Measurements from ENCODE around the gene AAMP.

Gene AAMP

DNA sequence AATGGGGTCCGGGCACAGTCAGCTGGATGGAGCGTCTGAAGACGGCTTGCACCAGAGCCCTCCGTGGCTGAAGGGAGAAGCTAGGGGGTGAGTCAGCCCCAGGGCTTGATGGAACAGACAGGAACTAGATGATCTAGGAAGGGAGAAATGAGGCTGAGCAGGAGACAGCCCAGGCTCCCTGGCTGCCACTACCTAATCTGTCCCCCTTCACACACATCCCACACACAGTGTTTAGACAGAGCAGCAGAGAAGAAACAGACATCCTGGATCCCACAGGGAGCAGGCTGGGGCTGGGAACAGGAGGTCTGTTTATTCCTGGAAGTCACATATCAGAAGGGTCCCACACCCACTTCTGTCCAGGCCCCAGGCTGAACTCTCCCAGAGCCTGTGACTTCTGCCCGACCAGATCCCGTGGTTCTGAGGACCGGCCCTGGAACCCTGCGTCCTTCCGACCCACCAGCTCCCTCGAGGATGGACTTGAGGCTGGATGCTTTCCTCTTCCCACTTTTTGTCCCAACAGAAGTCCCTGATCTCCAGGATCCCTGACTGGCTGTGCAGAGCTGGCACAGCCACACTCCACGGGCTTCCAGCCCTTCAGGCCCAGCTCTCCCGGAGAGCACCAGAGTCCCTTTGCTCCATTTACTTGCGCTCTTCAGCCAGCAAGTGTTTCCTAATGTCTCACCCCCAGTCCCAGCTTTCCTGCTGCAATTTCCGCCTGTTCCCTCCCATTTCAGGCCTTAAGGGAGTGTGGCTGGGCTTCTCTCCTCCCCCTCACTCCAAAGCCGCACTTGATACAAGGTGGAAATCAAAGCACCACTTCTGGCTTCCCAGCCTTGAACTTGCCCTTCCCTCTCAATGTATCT lies 10.6 kb downstream of the AAMP start:
- no peak for DNase-seq (ENCODE audit: low read depth in 2 of 2)

DNA sequence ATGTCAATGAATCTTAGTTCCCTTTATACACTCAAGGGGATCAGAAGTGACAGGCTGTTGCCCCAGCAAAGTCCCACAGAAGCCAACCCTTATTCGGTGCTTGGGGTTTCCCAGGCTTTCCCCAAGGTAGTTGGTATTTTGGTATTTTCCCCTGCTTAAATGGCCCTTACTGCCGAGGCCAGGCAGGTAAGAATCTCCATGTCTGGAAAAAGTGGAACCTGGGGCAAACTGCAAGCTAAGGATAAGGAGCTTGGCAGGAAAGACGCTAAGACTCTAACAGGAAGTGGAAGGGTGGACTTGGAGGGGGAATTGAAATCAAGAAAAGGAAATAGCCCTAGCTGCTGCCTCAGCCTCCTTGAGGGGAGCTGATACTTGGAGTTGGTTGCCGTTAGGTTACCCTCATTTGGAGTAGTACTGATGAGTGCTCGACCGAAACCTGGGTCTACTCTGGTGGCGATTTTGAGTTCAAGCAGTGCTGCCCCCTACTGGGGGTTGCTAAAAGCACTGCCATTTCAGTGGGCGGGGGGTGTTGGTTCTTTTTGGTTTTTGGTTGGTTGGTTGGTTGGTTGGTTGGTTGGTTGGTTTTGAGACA lies 12.5 kb downstream of the AAMP start:
- DNase-seq (ENCODE audit: low read depth in 2 of 2): peak; percentile 54 to 57

- no peak for DNase-seq (ENCODE audit: low read depth in 2 of 2)
These were observed 13.2 kb downstream of the AAMP start for GRCh38 chr2:218256612-218257350.

DNA sequence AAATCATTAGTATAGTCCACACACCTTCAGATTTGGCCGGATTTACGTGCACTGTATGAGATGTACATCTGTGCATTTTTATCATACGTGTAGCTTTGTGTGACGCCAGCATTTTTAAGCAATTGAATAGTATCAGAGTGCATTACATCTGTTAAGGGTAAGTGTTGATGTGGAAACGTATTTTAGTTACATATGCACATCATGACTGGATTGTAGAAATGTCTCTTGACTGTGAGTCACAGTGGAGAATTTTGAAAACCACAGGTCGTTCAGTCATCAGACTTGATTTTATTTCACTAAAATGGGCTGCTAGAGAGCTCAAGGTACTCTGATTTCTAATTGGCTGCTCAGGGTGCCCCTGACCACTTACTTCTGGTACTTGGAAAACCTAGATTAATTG lies 14.5 kb downstream of the AAMP start:
- no peak for DNase-seq (ENCODE audit: low read depth in 2 of 2)

GRCh38 chr2:218253232-218253625 lies 16.7 kb downstream of the AAMP start:
- no peak for DNase-seq (ENCODE audit: low read depth in 2 of 2)

DNA sequence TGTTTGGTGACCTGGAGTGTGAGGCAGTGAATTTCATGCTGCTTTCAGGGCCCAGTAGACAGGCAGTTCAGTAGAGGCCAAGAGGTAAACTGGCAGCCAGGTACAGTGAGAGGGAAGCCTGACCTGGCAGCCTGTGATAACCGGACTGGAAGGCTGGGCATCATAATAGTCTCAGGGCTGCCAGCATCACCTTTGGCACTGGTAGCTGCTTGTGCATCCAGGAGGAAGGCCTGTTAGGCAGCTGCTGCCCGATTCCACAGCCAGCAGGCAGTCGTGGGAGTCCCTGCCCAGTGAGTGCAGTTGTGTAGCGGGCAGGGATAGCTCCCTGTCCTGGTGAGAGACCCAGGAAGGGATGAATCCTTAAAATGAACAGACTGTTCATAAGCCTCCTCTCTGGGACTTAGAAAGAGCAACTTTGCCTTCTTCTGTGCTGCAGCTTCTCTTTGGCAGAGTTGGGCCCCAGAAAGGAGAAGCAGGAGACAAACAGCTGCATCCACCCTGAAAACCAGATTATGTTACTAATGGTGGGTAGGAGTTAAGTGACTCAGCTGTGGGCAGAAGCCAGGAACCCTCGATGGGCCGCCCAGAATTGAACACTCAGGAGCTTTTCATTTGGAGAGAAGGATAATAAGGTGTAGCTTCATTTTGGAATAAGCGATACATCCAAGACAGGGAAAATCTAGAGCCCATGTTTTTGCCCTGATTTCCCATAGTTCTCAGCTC lies 17.3 kb downstream of the AAMP start:
- no peak for DNase-seq (ENCODE audit: low read depth in 2 of 2)

- no peak for DNase-seq (ENCODE audit: low read depth in 2 of 2)
These were observed 20.2 kb downstream of the AAMP start for GRCh38 chr2:218249691-218250090.

DNA sequence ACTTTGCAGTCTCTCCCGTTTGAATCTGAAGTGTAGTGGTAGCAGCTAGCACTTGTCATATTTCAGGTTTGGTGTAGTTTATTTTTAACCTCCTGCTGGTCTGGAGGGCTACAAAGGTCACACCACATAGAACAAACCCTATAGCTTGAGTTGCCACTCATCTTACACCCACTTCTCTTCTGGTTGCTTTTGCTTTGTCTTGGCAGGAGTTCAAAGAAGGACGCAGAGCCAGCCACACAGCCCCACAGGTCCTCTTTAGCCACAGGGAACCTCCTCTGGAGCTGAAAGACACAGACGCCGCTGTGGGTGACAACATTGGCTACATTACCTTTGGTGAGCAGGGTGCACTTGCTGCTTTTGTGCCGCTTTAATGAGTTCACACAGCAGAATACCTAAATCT lies 24.7 kb downstream of the AAMP start:
- DNase-seq (ENCODE audit: low read depth in 2 of 2): no peak

GRCh38 chr2:218244665-218245064 lies 25.3 kb downstream of the AAMP start:
- no peak for DNase-seq (ENCODE audit: low read depth in 2 of 2)

- no peak for DNase-seq (ENCODE audit: low read depth in 2 of 2)
These were observed 25.7 kb downstream of the AAMP start for GRCh38 chr2:218244204-218244603.

GRCh38 chr2:218238887-218239286 lies 31.1 kb downstream of the AAMP start:
- DNase-seq (ENCODE audit: low read depth in 2 of 2): no peak

- DNase-seq (ENCODE audit: low read depth in 2 of 2): no peak
These were observed 33.1 kb downstream of the AAMP start for GRCh38 chr2:218236829-218237228.

- DNase-seq (ENCODE audit: low read depth in 2 of 2): no peak
These were observed 34.9 kb downstream of the AAMP start for GRCh38 chr2:218235017-218235416.

DNA sequence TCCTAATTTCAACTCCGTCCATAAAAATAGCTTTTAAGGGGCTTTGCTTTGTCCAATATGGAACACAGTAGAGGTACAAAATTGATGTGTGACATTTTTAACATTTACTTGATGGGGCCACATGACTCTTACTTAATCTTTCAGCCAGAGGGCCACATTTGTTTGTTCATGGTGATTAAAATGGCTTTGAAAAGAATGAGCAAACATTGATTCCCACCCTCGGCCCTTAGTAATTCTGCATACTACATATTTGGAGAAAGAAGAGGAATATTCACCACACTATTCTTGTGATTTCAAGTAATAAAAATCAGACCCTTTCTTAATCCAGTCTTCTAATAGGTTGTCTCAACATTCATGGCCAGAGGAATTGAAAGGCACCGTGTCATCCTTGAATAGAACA lies 35.4 kb downstream of the AAMP start:
- DNase-seq (ENCODE audit: low read depth in 2 of 2): no peak

- no peak for DNase-seq (ENCODE audit: low read depth in 2 of 2)
These were observed 36.4 kb downstream of the AAMP start for GRCh38 chr2:218233543-218233942.

- no peak for DNase-seq (ENCODE audit: low read depth in 2 of 2)
These were observed 39.1 kb downstream of the AAMP start for GRCh38 chr2:218230882-218231281.

DNA sequence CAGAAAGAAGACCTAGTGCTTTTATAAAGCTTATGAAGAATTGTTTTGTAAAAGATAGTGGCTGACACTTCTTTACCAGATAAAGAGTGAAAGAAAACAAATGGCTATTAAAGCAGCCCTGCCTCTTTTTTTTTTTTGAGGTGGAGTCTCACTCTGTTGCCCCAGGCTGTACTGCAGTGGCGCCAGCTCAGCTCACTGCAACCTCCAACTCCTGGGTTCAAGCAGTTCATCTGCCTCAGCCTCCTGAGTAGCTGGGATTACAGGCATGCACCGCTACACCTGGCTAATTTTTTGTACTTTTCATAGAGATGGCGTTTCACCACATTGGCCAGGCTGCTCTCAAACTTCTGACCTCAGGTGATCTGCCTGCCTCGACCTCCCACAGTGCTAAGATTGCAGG lies 40.1 kb downstream of the AAMP start:
- no peak for DNase-seq (ENCODE audit: low read depth in 2 of 2)

- DNase-seq (ENCODE audit: low read depth in 2 of 2): no peak
These were observed 40.7 kb downstream of the AAMP start for GRCh38 chr2:218229239-218229638.

DNA sequence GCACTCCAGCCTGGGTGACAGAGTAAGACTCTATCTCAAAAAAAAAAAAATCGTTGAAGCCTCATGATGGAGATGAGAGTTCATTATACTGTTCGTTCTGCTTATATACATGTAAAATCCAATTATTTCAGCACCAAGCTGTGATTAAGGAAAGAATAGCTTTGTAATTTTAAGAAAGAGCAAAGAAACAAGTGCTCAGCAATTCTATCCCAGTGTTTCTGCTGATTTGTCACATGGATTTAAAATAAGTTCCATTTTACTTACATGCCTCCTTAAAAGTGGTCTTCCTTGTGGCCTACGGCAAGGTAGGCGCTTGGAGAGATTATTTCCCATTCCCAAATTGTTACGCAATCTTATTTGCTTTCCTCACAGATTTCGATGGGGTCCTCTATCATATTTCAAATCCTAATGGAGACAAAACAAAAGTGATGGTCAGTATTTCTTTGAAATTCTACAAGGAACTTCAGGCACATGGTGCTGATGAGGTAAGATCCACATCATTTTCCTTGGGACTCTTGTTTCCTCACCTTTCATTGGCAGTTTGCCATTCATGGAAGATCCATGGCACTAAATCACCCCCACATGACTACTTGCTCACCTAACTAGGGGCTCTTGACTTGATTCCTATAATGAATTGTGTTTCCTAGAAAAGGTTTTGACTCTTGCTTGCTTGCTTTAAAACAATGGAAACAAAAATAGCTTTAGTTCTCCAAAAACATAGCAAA lies 41.4 kb downstream of the AAMP start:
- no peak for DNase-seq (ENCODE audit: low read depth in 2 of 2)

DNA sequence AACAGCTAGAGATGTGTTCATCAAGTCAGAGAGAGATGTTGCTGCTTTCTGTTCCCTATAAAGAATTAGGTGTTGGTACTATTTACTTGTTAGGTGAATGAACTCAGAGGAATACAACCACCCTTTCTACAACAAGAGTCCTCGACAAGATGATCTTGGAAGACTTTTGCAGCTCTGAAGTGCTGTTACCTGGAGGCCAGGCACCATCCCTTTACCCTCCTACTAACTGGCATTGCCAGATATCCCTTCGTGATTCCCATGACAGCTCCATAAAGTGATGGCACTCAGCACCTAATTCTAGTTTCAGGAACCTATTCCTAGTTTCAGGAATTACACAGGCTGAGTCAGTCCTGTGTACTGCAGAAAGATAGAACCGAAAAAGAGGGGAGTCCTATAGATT lies 43.0 kb downstream of the AAMP start:
- no peak for DNase-seq (ENCODE audit: low read depth in 2 of 2)

- no peak for DNase-seq (ENCODE audit: low read depth in 2 of 2)
These were observed 45.8 kb downstream of the AAMP start for GRCh38 chr2:218224186-218224585.

- DNase-seq (ENCODE audit: low read depth in 2 of 2): no peak
These were observed 46.9 kb downstream of the AAMP start for GRCh38 chr2:218223046-218223445.
